Medulla oblongata (tissue), 1 donor: ENCODE results near the gene AEBP1.

Experiments used
- DNase-seq: peaks from one replicate; pipeline ENCODE4 v3.0.0-alpha.2; 2015; ENCODE audit errors: extremely low spot score

AEBP1 gene

GRCh38 chr7:44154703-44155102 is 50.6 kb downstream of the AEBP1 start:
- no peak for DNase-seq

- no peak for DNase-seq
These were observed 51.3 kb downstream of the AEBP1 start for GRCh38 chr7:44155191-44156185.

- DNase-seq, result no peak
These were observed 52.4 kb downstream of the AEBP1 start for GRCh38 chr7:44156453-44157010.

- DNase-seq, result no peak
These were observed 53.3 kb downstream of the AEBP1 start for GRCh38 chr7:44157116-44158080.

GRCh38 chr7:44158096-44158872 is 54.1 kb downstream of the AEBP1 start:
- DNase-seq, result no peak

- DNase-seq, result peak; percentile 81
These were observed 54.9 kb downstream of the AEBP1 start for GRCh38 chr7:44158873-44159631.

- DNase-seq, result no peak
These were observed 55.9 kb downstream of the AEBP1 start for GRCh38 chr7:44159824-44160630.

GRCh38 chr7:44161371-44161770 is 57.2 kb downstream of the AEBP1 start:
- no peak for DNase-seq

- DNase-seq, result no peak
These were observed 58.0 kb downstream of the AEBP1 start for GRCh38 chr7:44162179-44162578.

- no peak for DNase-seq
These were observed 58.7 kb downstream of the AEBP1 start for GRCh38 chr7:44162785-44163395.

- DNase-seq, result no peak
These were observed 59.4 kb downstream of the AEBP1 start for GRCh38 chr7:44163591-44163990.
